ENCODE measurements around the gene MKRN3.

DNA sequence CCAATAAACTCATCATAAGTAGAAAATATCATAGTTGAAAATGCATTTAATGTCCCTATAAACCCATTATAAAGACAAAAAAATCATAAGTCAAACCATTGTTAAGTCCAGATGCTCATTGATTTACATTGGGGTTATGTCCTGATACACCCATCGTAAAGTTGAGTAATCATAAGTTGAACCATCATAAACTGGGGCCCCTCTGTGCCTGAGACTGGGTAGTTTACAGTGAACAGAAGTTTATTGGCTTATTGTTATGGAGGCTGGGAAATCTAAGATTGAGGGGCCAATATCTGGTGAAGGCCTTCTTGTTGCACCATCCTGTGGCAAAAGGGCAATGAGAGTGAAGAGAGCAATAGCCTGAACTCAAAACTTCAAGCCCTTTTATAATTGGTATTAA lies 10.6 kb downstream of the MKRN3 start:
- TF ChIP-seq CTCF (conservative IDR thresholded peaks at IDR 0.05; ENCODE audit: low read depth, low read length) (no peak), RFX5 (IDR thresholded peaks at IDR 0.05; ENCODE audit: low read depth, low read length) (no peak), FOS (IDR thresholded peaks at IDR 0.05; ENCODE audit: low read depth, low read length) (no peak), RAD21 (IDR thresholded peaks at IDR 0.05; ENCODE audit: low read length) (no peak), SMC3 (IDR thresholded peaks at IDR 0.05; ENCODE audit: low read depth, low read length) (no peak), BHLHE40 (IDR thresholded peaks at IDR 0.05; ENCODE audit: low read depth, low read length) (no peak), POLR2A (IDR thresholded peaks at IDR 0.05; ENCODE audit: low read depth, low read length) (no peak), USF2 (IDR thresholded peaks at IDR 0.05; ENCODE audit: low read depth, low read length) (no peak), MXI1 (IDR thresholded peaks at IDR 0.05; ENCODE audit: borderline replicate concordance, low read depth, low read length) (no peak), CEBPB (IDR thresholded peaks at IDR 0.05; ENCODE audit: low read depth, low read length) (no peak), MAFK (IDR thresholded peaks at IDR 0.05; ENCODE audit: low read depth, low read length) (no peak)
